H1 (cell line): ENCODE data around the gene GPER1. TPM values are rescaled to one million over a fixed set of nuclear protein-coding genes. Genes with fewer than 3 reads are reported as not detected.

Experiments
- CTCF ChIA-PET: fragments of 300-600 bp; sonication (Branson Sonifier 250); formaldehyde crosslinking; loops from one replicate; lab custom pipeline; 2021; ENCODE audit not compliant: partially characterized antibody; lab: Charles Lee
- POLR2A ChIA-PET: fragments of 300-600 bp; sonication (Branson Sonifier 250); formaldehyde crosslinking; loops from one replicate; lab custom pipeline; 2021; ENCODE audit warnings: inconsistent platforms; ENCODE audit not compliant: partially characterized antibody; lab: Charles Lee
- DNase-seq, 2 experiments: peaks; one replicate each; pipeline versions ENCODE4 v3.0.0 to v3.0.0-alpha.2; 2010 to 2022; ENCODE audit warnings: low spot score in 2 of 2, low read depth in 1 of 2, mixed read lengths in 1 of 2
- FAIRE-seq: peaks from 2 replicates; lab custom pipeline; 2011; peaks lifted over from hg19 to GRCh38; lab: Jason Lieb, UNC
- H2AFZ ChIP-seq: 2 replicates; pipeline ENCODE4 v1.8.1; 2012; ENCODE audit warnings: low read length, inconsistent platforms
- H2AK5ac ChIP-seq: 2 replicates; pipeline ENCODE4 v1.6.1; 2013; ENCODE audit warnings: low read depth, low read length
- H2BK120ac ChIP-seq: replicated peaks from 2 replicates; pipeline ENCODE3; 2013; ENCODE audit warnings: low read depth, low read length, inconsistent platforms
- H2BK12ac ChIP-seq: 2 replicates; pipeline ENCODE4 v1.6.1; 2013; ENCODE audit warnings: low read depth, low read length
- H2BK15ac ChIP-seq: 2 replicates; pipeline ENCODE4 v1.6.1; 2013; ENCODE audit warnings: low read length
- H2BK20ac ChIP-seq: 2 replicates; pipeline ENCODE4 v1.6.1; 2013; ENCODE audit warnings: low read length
- H2BK5ac ChIP-seq: 2 replicates; pipeline ENCODE4 v1.6.1; 2013; ENCODE audit warnings: low read depth, low read length
- H3K14ac ChIP-seq: 2 replicates; pipeline ENCODE4 v1.6.1; 2013; ENCODE audit warnings: inconsistent platforms; ENCODE audit not compliant: insufficient read length
- H3K18ac ChIP-seq: 2 replicates; pipeline ENCODE4 v1.6.1; 2013; ENCODE audit warnings: low read length; ENCODE audit errors: extremely low read depth
- H3K23ac ChIP-seq: 2 replicates; pipeline ENCODE4 v1.6.1; 2013; ENCODE audit warnings: inconsistent platforms; ENCODE audit not compliant: insufficient read length
- H3K23me2 ChIP-seq: 2 replicates; pipeline ENCODE4 v1.6.1; 2013; ENCODE audit warnings: low read depth, low read length
- H3K27ac ChIP-seq: 2 replicates; pipeline ENCODE4 v1.6.1; 2011; ENCODE audit warnings: low read depth, low read length, inconsistent platforms
- H3K27me3 ChIP-seq, 4 experiments: replicated peaks in 1 of 4; 1 replicate in 1 of 4; 2 replicates in 3 of 4; pipeline versions ENCODE4 v1.6.1 to v1.8.1; 2011 to 2013; ENCODE audit warnings: low read length in 3 of 4, mild to moderate bottlenecking in 3 of 4, inconsistent platforms in 2 of 4, mixed read lengths in 2 of 4, moderate library complexity in 1 of 4; ENCODE audit not compliant: control insufficient read depth in 3 of 4, insufficient read depth in 3 of 4; ENCODE audit errors: extremely low read depth in 1 of 4
- H3K36me3 ChIP-seq, 4 experiments: 2 replicates each; pipeline versions ENCODE4 v1.6.1 to v1.8.1; 2011 to 2013; ENCODE audit warnings: mild to moderate bottlenecking in 4 of 4, low read length in 3 of 4, moderate library complexity in 2 of 4, control low read depth in 1 of 4, inconsistent platforms in 1 of 4; ENCODE audit not compliant: insufficient read depth in 4 of 4, control insufficient read depth in 2 of 4
- H3K4ac ChIP-seq: replicated peaks from 2 replicates; pipeline ENCODE3; 2013; ENCODE audit warnings: low read length, low read depth, mixed read lengths, inconsistent platforms; ENCODE audit not compliant: insufficient read length
- H3K4me1 ChIP-seq, 4 experiments: replicated peaks in 1 of 4; 1 replicate in 1 of 4; 2 replicates in 3 of 4; pipeline versions ENCODE4 v1.6.1 to v1.8.1; 2011 to 2013; ENCODE audit warnings: low read length in 3 of 4, inconsistent platforms in 2 of 4, mixed read lengths in 1 of 4; ENCODE audit not compliant: insufficient read depth in 4 of 4, control insufficient read depth in 3 of 4
- H3K4me2 ChIP-seq, 2 experiments: 2 replicates each; pipeline versions ENCODE4 v1.6.1 to v1.8.1; 2011 to 2013; ENCODE audit warnings: low read depth in 2 of 2, low read length in 2 of 2, control low read depth in 1 of 2, inconsistent platforms in 1 of 2, mild to moderate bottlenecking in 1 of 2; ENCODE audit not compliant: insufficient read depth in 1 of 2
- H3K4me3 ChIP-seq, 4 experiments: fragments of 200-600, 300-600 bp in 1 of 4; sonication (generic), shearing (Covaris generic), sonication (Bioruptor Twin) in 1 of 4; 2 replicates each; pipeline versions ENCODE4 v1.5.1 to v1.8.1; 2011 to 2016; ENCODE audit warnings: low read length in 4 of 4, low read depth in 3 of 4, control low read depth in 2 of 4, inconsistent platforms in 2 of 4, mild to moderate bottlenecking in 2 of 4, mixed read lengths in 1 of 4, moderate library complexity in 1 of 4; ENCODE audit not compliant: insufficient read depth in 2 of 4; ENCODE audit errors: extremely low read depth in 1 of 4
- H3K56ac ChIP-seq: replicated peaks from 2 replicates; pipeline ENCODE3; 2013; ENCODE audit warnings: low read depth, mild to moderate bottlenecking, mixed read lengths, low read length, inconsistent platforms; ENCODE audit not compliant: insufficient read length
- H3K79me1 ChIP-seq: 2 replicates; pipeline ENCODE4 v1.6.1; 2013; ENCODE audit warnings: low read depth, low read length, control low read depth
- H3K79me2 ChIP-seq, 2 experiments: 2 replicates each; pipeline versions ENCODE4 v1.6.1 to v1.8.1; 2012 to 2013; ENCODE audit warnings: low read length in 2 of 2, mild to moderate bottlenecking in 2 of 2, inconsistent platforms in 1 of 2; ENCODE audit not compliant: insufficient read depth in 2 of 2, control insufficient read depth in 1 of 2
- H3K9ac ChIP-seq, 4 experiments: replicated peaks in 1 of 4; 1 replicate in 1 of 4; 2 replicates in 3 of 4; pipeline versions ENCODE4 v1.6.1 to v1.8.1; 2011 to 2013; ENCODE audit warnings: low read depth in 3 of 4, low read length in 3 of 4, control low read depth in 2 of 4, mild to moderate bottlenecking in 2 of 4, moderate library complexity in 2 of 4, inconsistent platforms in 1 of 4; ENCODE audit errors: extremely low read depth in 1 of 4
- H3K9me3 ChIP-seq, 2 experiments: 2 replicates each; pipeline versions ENCODE4 v1.6.1 to v1.8.1; 2012 to 2013; ENCODE audit warnings: mild to moderate bottlenecking in 2 of 2, moderate library complexity in 2 of 2, control low read depth in 1 of 2, inconsistent platforms in 1 of 2, low read depth in 1 of 2, low read length in 1 of 2, mixed read lengths in 1 of 2; ENCODE audit not compliant: insufficient read depth in 2 of 2
- H4K20me1 ChIP-seq, 2 experiments: replicated peaks in 1 of 2; 2 replicates each; pipeline versions ENCODE3 to v1.8.1; 2011 to 2013; ENCODE audit warnings: inconsistent platforms in 2 of 2, low read length in 2 of 2, mild to moderate bottlenecking in 1 of 2; ENCODE audit not compliant: insufficient read depth in 2 of 2, control insufficient read depth in 1 of 2
- H4K5ac ChIP-seq: 2 replicates; pipeline ENCODE4 v1.6.1; 2013; ENCODE audit warnings: low read length, low read depth, mixed read lengths, inconsistent platforms; ENCODE audit not compliant: insufficient read length
- H4K8ac ChIP-seq: 2 replicates; pipeline ENCODE4 v1.8.0; 2013; ENCODE audit warnings: mild to moderate bottlenecking, moderate library complexity, low read length, inconsistent platforms; ENCODE audit not compliant: insufficient read depth; ENCODE audit errors: extremely low read depth
- H4K91ac ChIP-seq: replicated peaks from 2 replicates; pipeline ENCODE3; 2013; ENCODE audit warnings: low read length, mixed read lengths, inconsistent platforms; ENCODE audit not compliant: insufficient read length
- BACH1 ChIP-seq: IDR thresholded peaks from 2 replicates; pipeline ENCODE4 v1.6.1; 2012; ENCODE audit warnings: low read length, improper control_type of control experiment
- CEBPB ChIP-seq: IDR thresholded peaks from 2 replicates; pipeline ENCODE4 v1.6.1; 2012; ENCODE audit warnings: low read depth, low read length
- EGR1 ChIP-seq: IDR thresholded peaks from 2 replicates; pipeline ENCODE4 v1.6.1; 2011; ENCODE audit warnings: low read depth, low read length, borderline replicate concordance
- EP300 ChIP-seq, 2 experiments: IDR thresholded peaks; 1 replicate in 1 of 2; 2 replicates in 1 of 2; pipeline ENCODE4 v1.6.1; 2011 to 2012; ENCODE audit warnings: low read depth in 2 of 2, low read length in 2 of 2, mild to moderate bottlenecking in 2 of 2, borderline replicate concordance in 1 of 2, inconsistent platforms in 1 of 2, moderate library complexity in 1 of 2
- HDAC2 ChIP-seq, 2 experiments: fragments of 300-600 bp in 1 of 2; sonication (generic) in 1 of 2; IDR thresholded peaks; 2 replicates each; pipeline ENCODE4 v1.6.1; 2011 to 2012; ENCODE audit warnings: low read depth in 2 of 2, low read length in 2 of 2, mild to moderate bottlenecking in 2 of 2, moderate library complexity in 2 of 2, borderline replicate concordance in 1 of 2, inconsistent platforms in 1 of 2
- JUND ChIP-seq: IDR thresholded peaks from 2 replicates; pipeline ENCODE4 v1.6.1; 2011; ENCODE audit warnings: mild to moderate bottlenecking, improper control_type of control experiment, low read length
- MAFK ChIP-seq: IDR thresholded peaks from 2 replicates; pipeline ENCODE4 v1.6.1; 2012; ENCODE audit warnings: low read depth, mild to moderate bottlenecking, improper control_type of control experiment, low read length
- PHF8 ChIP-seq: fragments of 200-600 bp; sonication (generic); conservative IDR thresholded peaks from 2 replicates; pipeline ENCODE4 v1.7.1; 2012; ENCODE audit warnings: low read depth, mild to moderate bottlenecking, inconsistent platforms, low read length, moderate library complexity
- TAF7 ChIP-seq: optimal IDR thresholded peaks from 2 replicates; pipeline ENCODE3; 2011; ENCODE audit warnings: low read depth, mild to moderate bottlenecking, inconsistent platforms, low read length, moderate library complexity, borderline replicate concordance
- TCF12 ChIP-seq: IDR thresholded peaks from 2 replicates; pipeline ENCODE4 v1.6.1; 2011; ENCODE audit warnings: low read depth, mild to moderate bottlenecking, low read length
- TEAD4 ChIP-seq: IDR thresholded peaks from 2 replicates; pipeline ENCODE4 v1.6.1; 2012; ENCODE audit warnings: low read depth, low read length, inconsistent platforms, mixed read lengths
- YY1 ChIP-seq: IDR thresholded peaks from 2 replicates; pipeline ENCODE4 v1.6.1; 2011; ENCODE audit warnings: low read depth, mild to moderate bottlenecking, low read length
- WGBS, 2 experiments: shearing (Covaris generic) in 1 of 2; methylation state at CpG; one replicate each; pipeline versions ENCODE4 v1.1.6 to v1.1.7; 2013 to 2015; ENCODE audit warnings: low lambda C conversion rate in 2 of 2, mixed read lengths in 2 of 2, inconsistent platforms in 1 of 2, low coverage in 1 of 2, missing lambda C conversion rate in 1 of 2; ENCODE audit not compliant: insufficient replicate concordance in 2 of 2, insufficient coverage in 1 of 2, insufficient read length in 1 of 2; ENCODE audit errors: extremely low coverage in 1 of 2, missing lambda C conversion rate in 1 of 2; 5-methylcytosine and 5-hydroxymethylcytosine counted together
- polyA plus RNA-seq, 7 experiments: library from polyadenylated mRNA; depleted of rRNA in 3 of 7; stranded (reverse) in 5 of 7; unstranded in 2 of 7; fragments of >200 nt in 5 of 7; fragments of 200-250 nt in 2 of 7; gene quantifications; 1 replicate in 5 of 7; 2 replicates in 1 of 7; 4 replicates in 1 of 7; pipeline versions ENCODE4 v1.2.1 to v1.2.3, GENCODE V29; 2011 to 2013; ENCODE audit warnings: missing spikeins in 2 of 7, mixed read lengths in 2 of 7
- total RNA-seq: library from RNA; stranded (reverse); fragmentation: NEBNext Ultra II Directional; extraction: Animal tissue kit (Norgen Biotek cat#: 25700); gene quantifications from 2 replicates; pipeline ENCODE4 v1.2.1, GENCODE V29; 2021
- TF ChIP-seq, protein P1 (sequence below): IDR thresholded peaks from 2 replicates; pipeline ENCODE4 v1.6.1; 2012; ENCODE audit warnings: inconsistent platforms
- TF ChIP-seq, protein P2 (sequence below): IDR thresholded peaks from 2 replicates; pipeline ENCODE4 v1.6.1; 2012; ENCODE audit warnings: inconsistent platforms

The GPER1 gene
- total and polyA plus RNA-seq, 2 of the 8 experiments (the other 6 are each of a cell fraction or from before 2014, with no cell fraction given) = 0.24 to 0.47 TPM

- Histone ChIP-seq H4K8ac (no peak overlapping the region), H2BK15ac (no peak overlapping the region), H2AK5ac (no peak overlapping the region), H4K20me1 (peaks cover 3 to 13% of the 10 kb centered on the region in 2 experiments), H3K36me3 (no peaks in the 10 kb centered on the region), H2AFZ (no peak overlapping the region), H2BK120ac (no peak overlapping the region), H3K56ac (no peak overlapping the region), H3K23me2 (no peaks in the 10 kb centered on the region), H3K23ac (no peak overlapping the region), H2BK5ac (no peak overlapping the region), H3K9ac (no peak overlapping the region), H3K4ac (no peak overlapping the region), H2BK20ac (no peak overlapping the region), H3K18ac (no peak overlapping the region), H3K14ac (no peak overlapping the region), H3K79me1 (peaks cover 4% of the 10 kb centered on the region; the same call in 1 of the 2 replicates), H3K4me3 (no peak overlapping the region), H3K27me3 (no peaks in the 10 kb centered on the region), H3K9me3 (no peaks in the 10 kb centered on the region), H3K4me2 (no peak overlapping the region), H2BK12ac (no peak overlapping the region), H4K91ac (no peak overlapping the region), H4K5ac (no peak overlapping the region), H3K79me2 (no peaks in the 10 kb centered on the region; a peak in 1 of 4 replicates), H3K4me1 (no peaks in the 10 kb centered on the region; a peak in 2 of 7 replicates), H3K27ac (no peak overlapping the region)
- ChIA-PET POLR2A (no interaction called here), CTCF (interaction anchor here (1.2 to 12.1 kb wide), 3 partner anchors 14 to 85 kb away, joined by 4 to 83 read pairs (median 25); no protein-coding TSS in a partner anchor)
- DNase-seq (no peak), FAIRE-seq (no peak)
- WGBS, 2 experiments = 80% methylated on average over 11 of the region's 12 CpGs; no CpG with 5 or more reads in 1 of the 2 experiments
- TF ChIP-seq JUND = no peak
- TF ChIP-seq BACH1 = no peak
- no peak for TF ChIP-seq MAFK
- TF ChIP-seq CEBPB = no peak
- no peak for TF ChIP-seq PHF8
- TF ChIP-seq, protein P1, sequence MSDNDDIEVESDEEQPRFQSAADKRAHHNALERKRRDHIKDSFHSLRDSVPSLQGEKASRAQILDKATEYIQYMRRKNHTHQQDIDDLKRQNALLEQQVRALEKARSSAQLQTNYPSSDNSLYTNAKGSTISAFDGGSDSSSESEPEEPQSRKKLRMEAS = no peak
- TF ChIP-seq, protein P2, sequence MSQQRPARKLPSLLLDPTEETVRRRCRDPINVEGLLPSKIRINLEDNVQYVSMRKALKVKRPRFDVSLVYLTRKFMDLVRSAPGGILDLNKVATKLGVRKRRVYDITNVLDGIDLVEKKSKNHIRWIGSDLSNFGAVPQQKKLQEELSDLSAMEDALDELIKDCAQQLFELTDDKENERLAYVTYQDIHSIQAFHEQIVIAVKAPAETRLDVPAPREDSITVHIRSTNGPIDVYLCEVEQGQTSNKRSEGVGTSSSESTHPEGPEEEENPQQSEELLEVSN = no peak
- TF ChIP-seq EGR1 = no peak
- TF ChIP-seq TEAD4 = no peak
- no peak for TF ChIP-seq HDAC2 (IDR thresholded peaks at IDR 0.05; ENCODE audit: borderline replicate concordance in 1 of 2, low read depth in 2 of 2, low read length in 2 of 2)
- no peak for TF ChIP-seq YY1
- no peak for TF ChIP-seq EP300 (IDR thresholded peaks at IDR 0.05; ENCODE audit: borderline replicate concordance in 1 of 2, low read depth in 2 of 2, low read length in 2 of 2)
- TF ChIP-seq TCF12 = no peak
- no peak for TF ChIP-seq TAF7
These were observed 8.4 kb upstream of the GPER1 start for GRCh38 chr7:1079546-1079945.
